ENCODE results near the gene SPTBN4. TPM values are rescaled to one million over a fixed set of nuclear protein-coding genes. Genes with fewer than 3 reads are reported as not detected.
"Not testable (repeated sequence)": the region's sequence is repeated elsewhere in the genome, so short reads cannot be mapped to it uniquely, and the experiment has no call there.

SPTBN4 gene
- 3.8 and 4.5 TPM in 2 replicates for total RNA-seq (2014; rRNA removed; shearing (Covaris generic))

- peak; percentile 14 for DNase-seq (ENCODE audit: low spot score)
- in situ Hi-C loops (cut with HindIII; ENCODE audit: low sequenced_read_pairs): no loop called here
Measured at GRCh38 chr19:40466985-40467734, at the start of gene SPTBN4. SPTBN4 (plus strand) TSS chr19:40467001; CDS start chr19:40472622, 5,621 bp downstream.

- in situ Hi-C loops (cut with HindIII; ENCODE audit: low sequenced_read_pairs): no loop called here
- no peak for DNase-seq (ENCODE audit: low spot score)
Measured at GRCh38 chr19:40417643-40417981, 49.2 kb upstream of the SPTBN4 start.

GRCh38 chr19:40418040-40418439, 48.8 kb upstream of the SPTBN4 start:
- DNase-seq (ENCODE audit: low spot score): no peak
- in situ Hi-C loops (cut with HindIII; ENCODE audit: low sequenced_read_pairs): no loop called here

- no peak for DNase-seq (ENCODE audit: low spot score)
- in situ Hi-C loops (cut with HindIII; ENCODE audit: low sequenced_read_pairs): no loop called here
Measured at GRCh38 chr19:40419066-40419612, 47.7 kb upstream of the SPTBN4 start.

- in situ Hi-C loops (cut with HindIII; ENCODE audit: low sequenced_read_pairs): no loop called here
- no peak for DNase-seq (ENCODE audit: low spot score)
Measured at GRCh38 chr19:40419780-40420179, 47.0 kb upstream of the SPTBN4 start.

- DNase-seq (ENCODE audit: low spot score): no peak
- in situ Hi-C loops (cut with HindIII; ENCODE audit: low sequenced_read_pairs): no loop called here
Measured at GRCh38 chr19:40420451-40420765, 46.4 kb upstream of the SPTBN4 start.

GRCh38 chr19:40420766-40421765, 45.7 kb upstream of the SPTBN4 start:
- in situ Hi-C loops (cut with HindIII; ENCODE audit: low sequenced_read_pairs): no loop called here
- peak; percentile 94 for DNase-seq (ENCODE audit: low spot score)

- DNase-seq (ENCODE audit: low spot score): no peak
- in situ Hi-C loops (cut with HindIII; ENCODE audit: low sequenced_read_pairs): no loop called here
Measured at GRCh38 chr19:40421993-40422747, 44.6 kb upstream of the SPTBN4 start.

GRCh38 chr19:40422748-40423566, 43.8 kb upstream of the SPTBN4 start:
- no peak for DNase-seq (ENCODE audit: low spot score)
- in situ Hi-C loops (cut with HindIII; ENCODE audit: low sequenced_read_pairs): no loop called here

- in situ Hi-C loops (cut with HindIII; ENCODE audit: low sequenced_read_pairs): no loop called here
Measured at GRCh38 chr19:40423938-40424337, 42.9 kb upstream of the SPTBN4 start.

GRCh38 chr19:40424637-40425449, 42.0 kb upstream of the SPTBN4 start:
- DNase-seq (ENCODE audit: low spot score): no peak
- in situ Hi-C loops (cut with HindIII; ENCODE audit: low sequenced_read_pairs): no loop called here

More at GRCh38 chr19:40423938-40424337, 42.9 kb upstream of the SPTBN4 start:
- DNase-seq (ENCODE audit: low spot score): no peak

- peak; percentile 100 for DNase-seq (ENCODE audit: low spot score)
- in situ Hi-C loops (cut with HindIII; ENCODE audit: low sequenced_read_pairs): no loop called here
Measured at GRCh38 chr19:40425450-40426287, 41.1 kb upstream of the SPTBN4 start, which contains the start of gene SERTAD1. SERTAD1 (minus strand) TSS chr19:40425992; CDS start chr19:40423546, 2,446 bp downstream.

GRCh38 chr19:40428197-40428596, 38.6 kb upstream of the SPTBN4 start:
- DNase-seq (ENCODE audit: low spot score); in situ Hi-C loops (cut with HindIII; ENCODE audit: low sequenced_read_pairs): not testable (repeated sequence)

GRCh38 chr19:40430242-40430641, 36.6 kb upstream of the SPTBN4 start:
- DNase-seq (ENCODE audit: low spot score); in situ Hi-C loops (cut with HindIII; ENCODE audit: low sequenced_read_pairs): not testable (repeated sequence)

GRCh38 chr19:40431698-40432097, 35.1 kb upstream of the SPTBN4 start:
- no peak for DNase-seq (ENCODE audit: low spot score)
- in situ Hi-C loops (cut with HindIII; ENCODE audit: low sequenced_read_pairs): no loop called here

GRCh38 chr19:40432760-40433159, 34.0 kb upstream of the SPTBN4 start:
- DNase-seq (ENCODE audit: low spot score); in situ Hi-C loops (cut with HindIII; ENCODE audit: low sequenced_read_pairs): not testable (repeated sequence)

Data from G401 (cell line).